ENCODE data around the gene FXR2. TPM values are rescaled to one million over a fixed set of nuclear protein-coding genes. Genes with fewer than 3 reads are reported as not detected.

Gene FXR2
- total and polyA plus RNA-seq, 9 of the 15 experiments (the other 6 are each of a cell fraction or from before 2014, with no cell fraction given), result 2.0 to 49.3 (median 24.5) TPM

DNA sequence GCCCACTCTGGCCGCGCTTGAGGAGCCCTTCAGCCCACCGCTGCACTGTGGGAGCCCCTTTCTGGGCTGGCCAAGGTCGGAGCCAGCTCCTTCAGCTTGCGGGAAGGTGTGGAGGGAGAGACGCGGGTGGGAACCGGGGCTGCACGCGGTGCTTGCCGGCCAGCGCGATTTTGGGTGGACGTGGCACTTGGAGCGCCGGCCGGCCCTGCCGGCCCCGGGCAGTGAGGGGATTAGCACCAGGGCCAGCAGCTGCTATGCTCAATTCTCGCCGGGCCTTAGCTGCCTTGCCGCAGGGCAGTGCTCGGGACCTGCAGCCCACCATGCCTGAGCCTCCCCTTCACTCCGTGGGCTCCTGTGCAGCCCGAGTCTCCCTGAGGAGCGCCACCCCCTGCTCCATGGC is 26.1 kb upstream of the FXR2 start:
- Histone ChIP-seq H3K9me3 (replicated peaks; ENCODE audit: control insufficient read depth, insufficient read depth, low read depth, low read length) (no peaks in the 10 kb centered on the region; the same call in 1 of the 2 replicates), H3K4me1 (replicated peaks in 1 of 2; ENCODE audit: control insufficient read depth in 2 of 2, insufficient read depth in 2 of 2, low read length in 2 of 2) (peaks cover 0 to 6% of the 10 kb centered on the region in 2 experiments; a peak in 2 of 5 replicates), H3K9ac (ENCODE audit: insufficient read depth in 1 of 2, low read depth in 2 of 2, low read length in 2 of 2) (no peak overlapping the region), H3K27me3 (ENCODE audit: control insufficient read depth in 2 of 2, insufficient read depth in 2 of 2, low read length in 2 of 2) (no peaks in the 10 kb centered on the region), H3K4me2 (ENCODE audit: insufficient read depth, low read length) (no peak overlapping the region), H3K79me2 (ENCODE audit: control insufficient read depth, insufficient read depth, low read length) (no peaks in the 10 kb centered on the region), H4K20me1 (replicated peaks; ENCODE audit: control insufficient read depth, insufficient read depth, low read length) (no peaks in the 10 kb centered on the region), H3K27ac (ENCODE audit: extremely low read depth, low read depth, low read length) (no peak overlapping the region), H3K36me3 (ENCODE audit: control insufficient read depth, insufficient read depth, low read length) (no peaks in the 10 kb centered on the region), H3K4me3 (no peak overlapping the region), H2AFZ (ENCODE audit: low read depth, low read length) (no peak overlapping the region), H3K9me1 (ENCODE audit: control insufficient read depth, insufficient read depth, low read length) (no peaks in the 10 kb centered on the region)
- no TSS peak for BruUV-seq (replicated peaks)
- WGBS (ENCODE audit: insufficient coverage, low coverage, missing lambda C conversion rate), result 78% methylated on average over 8 of the region's 26 CpGs
- no peak for TF ChIP-seq NELFE (IDR thresholded peaks at IDR 0.05; ENCODE audit: insufficient read depth, insufficient read length)
- CTCF ChIA-PET (ENCODE audit: low intra/inter-chr PET ratio), result no interaction called here
- in situ Hi-C loops (cut with MboI) (no loop called here), intact Hi-C loops (cut with micrococcal nuclease) (no loop called here)
- FAIRE-seq (no peak), ATAC-seq (no peak), DNase-seq (ENCODE audit: extremely low read depth in 1 of 4, low spot score in 3 of 4) (no peak)
- POLR2A ChIA-PET, result interaction anchor here (0.8 to 2.3 kb wide), 5 partner anchors 9 to 65 kb away, joined by 3 to 16 read pairs (median 4); partner anchors contain the start of genes ATP1B2, MPDU1 and TP53

- no peak for FAIRE-seq
- ChIA-PET CTCF (ENCODE audit: low intra/inter-chr PET ratio) (no interaction called here), POLR2A (interaction anchor here (3.4 kb wide), 1 partner anchor 51 kb away, joined by 21 read pairs; the partner anchor contains the start of gene TP53)
- Histone ChIP-seq H3K4me2 (ENCODE audit: insufficient read depth, low read length) (no peak overlapping the region), H3K9me3 (replicated peaks; ENCODE audit: control insufficient read depth, insufficient read depth, low read depth, low read length) (no peaks in the 10 kb centered on the region; the same call in 1 of the 2 replicates), H3K4me3 (no peak overlapping the region), H3K27me3 (ENCODE audit: control insufficient read depth in 2 of 2, insufficient read depth in 2 of 2, low read length in 2 of 2) (no peaks in the 10 kb centered on the region), H3K4me1 (replicated peaks in 1 of 2; ENCODE audit: control insufficient read depth in 2 of 2, insufficient read depth in 2 of 2, low read length in 2 of 2) (peaks cover 0 to 3% of the 10 kb centered on the region in 2 experiments; a peak in 2 of 5 replicates), H3K36me3 (ENCODE audit: control insufficient read depth, insufficient read depth, low read length) (no peaks in the 10 kb centered on the region), H3K79me2 (ENCODE audit: control insufficient read depth, insufficient read depth, low read length) (no peaks in the 10 kb centered on the region), H3K27ac (ENCODE audit: extremely low read depth, low read depth, low read length) (no peak overlapping the region), H2AFZ (ENCODE audit: low read depth, low read length) (no peak overlapping the region), H4K20me1 (replicated peaks; ENCODE audit: control insufficient read depth, insufficient read depth, low read length) (no peaks in the 10 kb centered on the region), H3K9ac (ENCODE audit: insufficient read depth in 1 of 2, low read depth in 2 of 2, low read length in 2 of 2) (no peak overlapping the region), H3K9me1 (ENCODE audit: control insufficient read depth, insufficient read depth, low read length) (no peaks in the 10 kb centered on the region)
- in situ Hi-C loops (cut with MboI), result no loop called here
- DNase-seq (ENCODE audit: extremely low read depth in 1 of 4, low spot score in 3 of 4), result no peak
- intact Hi-C loops (cut with micrococcal nuclease), result no loop called here
- ATAC-seq, result no peak
- no TSS peak for BruUV-seq (replicated peaks)
- 34% methylated on average over 3 of the region's 5 CpGs for WGBS (ENCODE audit: insufficient coverage, low coverage, missing lambda C conversion rate)
- TF ChIP-seq, protein P1, sequence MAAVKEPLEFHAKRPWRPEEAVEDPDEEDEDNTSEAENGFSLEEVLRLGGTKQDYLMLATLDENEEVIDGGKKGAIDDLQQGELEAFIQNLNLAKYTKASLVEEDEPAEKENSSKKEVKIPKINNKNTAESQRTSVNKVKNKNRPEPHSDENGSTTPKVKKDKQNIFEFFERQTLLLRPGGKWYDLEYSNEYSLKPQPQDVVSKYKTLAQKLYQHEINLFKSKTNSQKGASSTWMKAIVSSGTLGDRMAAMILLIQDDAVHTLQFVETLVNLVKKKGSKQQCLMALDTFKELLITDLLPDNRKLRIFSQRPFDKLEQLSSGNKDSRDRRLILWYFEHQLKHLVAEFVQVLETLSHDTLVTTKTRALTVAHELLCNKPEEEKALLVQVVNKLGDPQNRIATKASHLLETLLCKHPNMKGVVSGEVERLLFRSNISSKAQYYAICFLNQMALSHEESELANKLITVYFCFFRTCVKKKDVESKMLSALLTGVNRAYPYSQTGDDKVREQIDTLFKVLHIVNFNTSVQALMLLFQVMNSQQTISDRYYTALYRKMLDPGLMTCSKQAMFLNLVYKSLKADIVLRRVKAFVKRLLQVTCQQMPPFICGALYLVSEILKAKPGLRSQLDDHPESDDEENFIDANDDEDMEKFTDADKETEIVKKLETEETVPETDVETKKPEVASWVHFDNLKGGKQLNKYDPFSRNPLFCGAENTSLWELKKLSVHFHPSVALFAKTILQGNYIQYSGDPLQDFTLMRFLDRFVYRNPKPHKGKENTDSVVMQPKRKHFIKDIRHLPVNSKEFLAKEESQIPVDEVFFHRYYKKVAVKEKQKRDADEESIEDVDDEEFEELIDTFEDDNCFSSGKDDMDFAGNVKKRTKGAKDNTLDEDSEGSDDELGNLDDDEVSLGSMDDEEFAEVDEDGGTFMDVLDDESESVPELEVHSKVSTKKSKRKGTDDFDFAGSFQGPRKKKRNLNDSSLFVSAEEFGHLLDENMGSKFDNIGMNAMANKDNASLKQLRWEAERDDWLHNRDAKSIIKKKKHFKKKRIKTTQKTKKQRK (IDR thresholded peaks at IDR 0.05; ENCODE audit: borderline replicate concordance, low read depth, low read length), result no peak
- TF ChIP-seq TCF7 (IDR thresholded peaks at IDR 0.05; ENCODE audit: borderline replicate concordance) (no peak), SPI1 (IDR thresholded peaks at IDR 0.05; ENCODE audit: borderline replicate concordance, low read depth, low read length) (no peak), BDP1 (IDR thresholded peaks at IDR 0.05; ENCODE audit: insufficient read depth, insufficient read length) (no peak), GTF2F1 (IDR thresholded peaks at IDR 0.05; ENCODE audit: low read depth, low read length) (no peak), GATA2 (CRISPR knock-in tag; IDR thresholded peaks at IDR 0.05) (no peak), RAD51 (IDR thresholded peaks at IDR 0.05; ENCODE audit: borderline replicate concordance, low read depth) (no peak), NFE2L1 (tag; IDR thresholded peaks at IDR 0.05; ENCODE audit: borderline replicate concordance, low read depth) (no peak)
Measured at GRCh38 chr17:7636163-7636562, 21.5 kb upstream of the FXR2 start.

Data from K562 (cell line).